Ishikawa (cell line): ENCODE data around the gene RBM39.

ENCODE experiments used
- CEBPB ChIP-seq: IDR thresholded peaks from 2 replicates; pipeline ENCODE4 v1.6.1; 2012
- CREB1 ChIP-seq: IDR thresholded peaks from 2 replicates; pipeline ENCODE4 v1.6.1; 2012; ENCODE audit warnings: low read depth
- EGR1 ChIP-seq: IDR thresholded peaks from 2 replicates; pipeline ENCODE4 v1.6.1; 2012
- EP300 ChIP-seq: IDR thresholded peaks from 2 replicates; pipeline ENCODE4 v1.6.1; 2012; ENCODE audit warnings: borderline replicate concordance
- FOXM1 ChIP-seq: IDR thresholded peaks from 2 replicates; pipeline ENCODE4 v1.6.1; 2012; ENCODE audit warnings: low read depth, borderline replicate concordance
- MAX ChIP-seq: IDR thresholded peaks from 2 replicates; pipeline ENCODE4 v1.6.1; 2012
- NFIC ChIP-seq: IDR thresholded peaks from 2 replicates; pipeline ENCODE4 v1.6.1; 2012
- RAD21 ChIP-seq: IDR thresholded peaks from 2 replicates; pipeline ENCODE4 v1.6.1; 2012; ENCODE audit warnings: low read depth
- REST ChIP-seq: IDR thresholded peaks from 2 replicates; pipeline ENCODE4 v1.6.1; 2012; ENCODE audit warnings: low read depth, mild to moderate bottlenecking
- TAF1 ChIP-seq: IDR thresholded peaks from 2 replicates; pipeline ENCODE4 v1.6.1; 2012; ENCODE audit warnings: low read depth, mild to moderate bottlenecking
- TCF12 ChIP-seq: IDR thresholded peaks from 2 replicates; pipeline ENCODE4 v1.6.1; 2012; ENCODE audit warnings: low read depth
- TEAD4 ChIP-seq: IDR thresholded peaks from 2 replicates; pipeline ENCODE4 v1.6.1; 2012
- YY1 ChIP-seq: IDR thresholded peaks from 2 replicates; pipeline ENCODE4 v1.6.1; 2012; ENCODE audit warnings: low read depth
- ZBTB7A ChIP-seq: IDR thresholded peaks from 2 replicates; pipeline ENCODE4 v1.6.1; 2012; ENCODE audit warnings: low read depth
- TF ChIP-seq, protein P1 (sequence below): IDR thresholded peaks from 2 replicates; pipeline ENCODE4 v1.6.1; 2012

RBM39 gene

DNA sequence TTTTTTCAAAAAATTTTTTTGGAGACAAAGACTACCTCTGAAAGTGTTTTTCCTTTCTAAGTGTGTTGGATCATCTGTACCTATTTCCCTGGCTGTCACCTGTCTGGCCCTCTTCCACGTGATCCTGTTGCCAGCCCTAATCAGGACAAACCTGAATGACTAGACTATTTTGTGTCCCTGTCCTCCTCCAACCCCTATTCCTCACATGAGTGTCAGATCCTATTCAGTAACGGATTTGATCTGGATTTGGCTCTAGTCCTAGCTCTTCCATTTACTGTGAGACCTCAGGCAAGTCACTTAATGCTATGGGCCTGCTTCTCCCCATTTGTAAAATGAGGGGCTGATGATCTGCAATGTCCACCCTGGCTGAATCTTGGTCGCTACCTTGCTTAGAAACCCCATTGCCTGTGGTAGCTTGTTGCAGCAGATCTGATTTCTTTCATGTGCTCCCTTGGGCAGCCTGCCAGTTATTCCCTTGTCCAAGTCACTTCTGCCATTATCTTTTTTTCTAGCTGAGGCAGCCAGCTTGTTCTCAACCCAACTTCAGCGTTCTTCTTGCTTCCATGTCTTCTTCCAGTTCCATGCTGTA is 34.5 kb upstream of the RBM39 start:
- TF ChIP-seq REST (no peak), NFIC (0 out of 2 replicates have a peak, but pooled peaks have one; percentile 33), EGR1 (no peak), MAX (peak; percentile 45; the same call in 1 of the 2 replicates), RAD21 (no peak), EP300 (no peak)
- TF ChIP-seq, protein P1, sequence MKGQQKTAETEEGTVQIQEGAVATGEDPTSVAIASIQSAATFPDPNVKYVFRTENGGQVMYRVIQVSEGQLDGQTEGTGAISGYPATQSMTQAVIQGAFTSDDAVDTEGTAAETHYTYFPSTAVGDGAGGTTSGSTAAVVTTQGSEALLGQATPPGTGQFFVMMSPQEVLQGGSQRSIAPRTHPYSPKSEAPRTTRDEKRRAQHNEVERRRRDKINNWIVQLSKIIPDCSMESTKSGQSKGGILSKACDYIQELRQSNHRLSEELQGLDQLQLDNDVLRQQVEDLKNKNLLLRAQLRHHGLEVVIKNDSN, result peak; percentile 68

DNA sequence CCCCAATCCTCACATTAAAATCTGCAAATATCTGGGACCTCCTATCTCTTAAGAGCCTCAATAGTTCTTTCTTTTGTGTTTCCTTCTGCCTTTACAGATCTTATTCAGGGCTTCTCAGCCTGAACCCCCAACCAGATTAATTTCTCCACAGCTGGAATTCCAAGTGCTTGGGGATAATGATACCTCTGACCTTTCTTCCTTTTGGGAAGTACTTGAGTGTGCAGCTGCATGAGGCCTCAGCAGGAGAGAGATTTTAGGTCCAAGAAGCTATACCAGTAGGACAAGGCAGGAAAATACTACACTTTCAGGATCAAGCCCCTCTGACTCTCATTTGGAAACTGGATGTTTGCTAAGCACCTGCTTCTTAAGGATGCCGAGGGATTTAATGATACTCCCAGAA is 32.3 kb upstream of the RBM39 start:
- TF ChIP-seq REST (no peak), TAF1 (no peak), MAX (no peak), NFIC (no peak), FOXM1 (no peak), CEBPB (no peak), EP300 (no peak), TCF12 (no peak)

DNA sequence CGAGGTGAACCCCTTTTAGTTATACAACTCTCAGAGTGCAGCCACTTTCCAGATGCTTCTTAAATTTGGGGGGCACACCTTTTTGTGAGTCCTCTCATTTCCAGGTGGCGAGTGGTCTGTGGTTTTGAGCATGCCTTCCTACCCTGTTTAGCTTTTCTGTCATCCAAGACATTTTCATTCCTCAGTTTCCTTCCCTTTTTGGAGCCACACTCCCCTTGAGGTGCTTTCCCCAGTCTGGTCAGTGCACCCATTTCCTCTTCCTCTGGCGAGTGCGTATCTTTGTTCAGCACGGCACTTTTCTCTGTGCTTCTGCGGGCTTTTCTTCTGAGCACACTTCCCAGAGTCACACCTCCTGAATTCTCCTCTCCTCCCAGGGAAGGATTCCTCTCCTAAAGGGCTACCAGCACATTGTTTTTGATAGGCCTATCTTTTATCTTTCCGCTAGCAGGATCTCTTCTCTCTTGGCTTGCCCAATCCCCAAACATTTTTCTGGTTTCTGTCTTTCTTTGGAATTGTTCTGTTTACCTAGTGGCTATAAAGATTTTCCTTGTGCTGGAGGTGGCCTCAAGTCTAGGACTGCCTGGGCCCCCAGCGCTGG is 31.2 kb upstream of the RBM39 start:
- TF ChIP-seq, protein P1, result no peak
- TF ChIP-seq FOXM1, result no peak
- TF ChIP-seq TCF12, result no peak
- TF ChIP-seq EGR1, result no peak
- no peak for TF ChIP-seq YY1
- TF ChIP-seq CREB1, result no peak
- TF ChIP-seq EP300, result no peak
- TF ChIP-seq ZBTB7A, result no peak
- TF ChIP-seq RAD21, result no peak
- no peak for TF ChIP-seq NFIC
- no peak for TF ChIP-seq TAF1

DNA sequence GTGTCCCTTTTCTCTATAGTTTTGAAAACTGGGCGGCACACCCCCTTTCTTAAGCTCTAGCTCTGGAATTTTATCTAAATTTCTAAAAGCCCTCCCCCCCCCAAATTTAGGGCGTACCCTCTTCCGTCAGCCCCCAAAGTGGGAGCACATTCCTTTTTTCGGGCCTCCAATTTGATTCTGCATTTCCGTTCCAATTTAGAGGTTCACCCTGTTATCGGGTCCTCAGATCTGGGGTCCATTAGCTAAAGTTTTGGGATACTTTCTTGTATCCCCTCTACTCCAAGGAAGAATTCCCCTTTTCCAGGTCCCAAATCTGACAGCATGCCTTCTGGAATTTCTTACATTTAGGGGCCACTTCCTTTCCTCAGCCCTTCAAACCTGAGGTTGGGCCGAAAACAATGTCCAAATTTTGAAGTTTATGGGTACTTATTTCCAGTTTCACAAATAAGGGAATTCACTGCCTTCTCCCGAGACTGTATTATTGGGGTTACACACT is 30.6 kb upstream of the RBM39 start:
- no peak for TF ChIP-seq CREB1
- TF ChIP-seq TAF1, result 0 out of 2 replicates have a peak, but pooled peaks have one; percentile 8
- no peak for TF ChIP-seq CEBPB
- TF ChIP-seq, protein P1, result no peak

GRCh38 chr20:35771689-35772562 is 29.9 kb upstream of the RBM39 start, which contains the start of gene PHF20:
Gene PHF20 (plus strand): TSS chr20:35772015. CDS start chr20:35801523, 29,508 bp downstream.
- TF ChIP-seq YY1, result peak; percentile 41; the same call in 1 of the 2 replicates
- TF ChIP-seq FOXM1, result no peak
- no peak for TF ChIP-seq CEBPB
- no peak for TF ChIP-seq EP300
- TF ChIP-seq, protein P1, result peak; percentile 97
- TF ChIP-seq MAX, result peak; percentile 100
- TF ChIP-seq ZBTB7A, result peak; percentile 46; the same call in 1 of the 2 replicates
- peak; percentile 85 for TF ChIP-seq CREB1
- peak; percentile 58; the same call in 1 of the 2 replicates for TF ChIP-seq TAF1
- no peak for TF ChIP-seq NFIC
- TF ChIP-seq TEAD4, result peak; percentile 42; the same call in 1 of the 2 replicates
- TF ChIP-seq TCF12, result peak; percentile 64; the same call in 1 of the 2 replicates
- no peak for TF ChIP-seq REST
- TF ChIP-seq RAD21, result no peak
- no peak for TF ChIP-seq EGR1
